ENCODE measurements around the gene CCDC188.

DNA sequence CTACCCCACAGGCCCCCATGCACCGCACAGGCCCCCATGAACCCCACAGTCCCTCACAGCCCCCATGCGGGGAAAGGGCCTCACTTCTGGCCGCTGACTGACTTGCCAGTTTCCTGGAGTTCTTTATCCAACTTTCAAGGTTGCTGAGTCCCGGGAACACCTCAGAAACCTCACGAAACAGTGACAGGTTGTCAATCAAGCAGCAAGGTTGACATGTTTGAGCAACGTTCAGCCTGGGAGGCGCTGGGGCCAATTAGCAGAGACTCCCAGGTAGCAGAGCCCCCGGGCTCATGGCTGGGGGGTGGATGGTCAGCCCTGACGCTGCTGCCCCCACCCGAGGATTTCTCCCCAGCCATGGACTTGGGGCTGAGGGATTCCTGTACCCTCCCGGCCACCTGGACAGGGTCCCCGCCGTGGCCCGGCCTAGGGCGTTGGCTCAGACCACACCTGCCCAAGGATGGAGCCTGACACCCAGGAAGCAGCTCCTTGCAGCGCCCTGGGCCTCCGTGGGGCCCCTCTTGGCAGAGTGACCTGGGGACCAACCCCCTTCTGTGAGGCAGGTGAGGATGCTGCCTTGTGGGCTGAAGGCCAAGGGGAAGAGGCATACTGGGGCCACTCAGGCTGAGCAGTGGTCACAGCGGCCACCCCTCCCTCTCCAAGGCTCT lies 33.8 kb upstream of the CCDC188 start:
- TF ChIP-seq CTCF (IDR thresholded peaks at IDR 0.05) (no peak), EZH2 (IDR thresholded peaks at IDR 0.05; ENCODE audit: borderline replicate concordance, insufficient read depth, low read depth, low read length, poor library complexity, severe bottlenecking) (no peak)
